ENCODE data around the gene CDCA5. TPM values are rescaled to one million over a fixed set of nuclear protein-coding genes. Genes with fewer than 3 reads are reported as not detected.

CDCA5 gene
- total RNA-seq, 2 donors from 2014 or later = 2.3 to 17.8 TPM

DNA sequence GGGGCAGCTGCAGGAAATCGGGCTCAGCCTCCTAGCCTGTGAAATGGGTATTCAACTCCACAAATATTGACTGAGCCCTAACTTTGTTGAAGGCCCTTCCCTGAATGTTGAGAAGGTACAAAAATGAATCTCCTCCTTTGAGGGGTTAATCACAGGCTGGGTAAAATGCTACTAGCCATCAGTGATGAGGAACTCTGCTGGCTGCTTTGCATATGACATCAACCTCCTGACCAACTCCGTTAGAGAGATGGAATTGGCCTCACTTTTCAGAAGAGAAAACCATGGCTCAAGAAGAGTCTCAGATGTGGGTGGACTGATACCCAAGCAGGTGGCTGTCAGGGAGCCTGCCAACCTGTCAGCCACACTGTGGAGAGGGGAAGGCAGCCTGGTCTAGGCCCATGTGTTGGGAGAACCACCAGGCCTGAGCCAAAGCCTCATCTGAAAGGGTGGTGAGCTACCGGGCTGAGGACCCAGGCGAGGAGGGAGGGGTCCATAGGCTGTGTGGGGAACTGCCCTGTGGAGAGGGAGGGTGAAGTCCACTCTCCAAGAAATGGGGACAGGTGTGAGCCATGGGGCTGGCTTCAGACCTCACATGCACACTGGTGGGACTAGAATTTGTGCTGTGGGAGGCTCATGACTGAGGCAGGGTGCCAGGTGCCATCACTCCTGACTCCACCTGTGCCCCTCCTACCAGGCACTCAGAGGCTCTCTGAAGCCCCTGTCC is 11.8 kb downstream of the CDCA5 start:
- WGBS = 54% methylated on average over 4 of the region's 4 CpGs
- H3K4me1 ChIP-seq (replicated peaks) = no peaks in the 10 kb centered on the region
- no peaks in the 10 kb centered on the region for H3K27me3 ChIP-seq (replicated peaks; ENCODE audit: insufficient read depth)
- H3K36me3 ChIP-seq = no peaks in the 10 kb centered on the region
- H3K9me3 ChIP-seq = no peaks in the 10 kb centered on the region
- DNase-seq (ENCODE audit: low spot score) = no peak
- H3K27ac ChIP-seq = no peak overlapping the region
- intact Hi-C loops (cut with DNase I) = no loop called here
- TF ChIP-seq, protein P1, sequence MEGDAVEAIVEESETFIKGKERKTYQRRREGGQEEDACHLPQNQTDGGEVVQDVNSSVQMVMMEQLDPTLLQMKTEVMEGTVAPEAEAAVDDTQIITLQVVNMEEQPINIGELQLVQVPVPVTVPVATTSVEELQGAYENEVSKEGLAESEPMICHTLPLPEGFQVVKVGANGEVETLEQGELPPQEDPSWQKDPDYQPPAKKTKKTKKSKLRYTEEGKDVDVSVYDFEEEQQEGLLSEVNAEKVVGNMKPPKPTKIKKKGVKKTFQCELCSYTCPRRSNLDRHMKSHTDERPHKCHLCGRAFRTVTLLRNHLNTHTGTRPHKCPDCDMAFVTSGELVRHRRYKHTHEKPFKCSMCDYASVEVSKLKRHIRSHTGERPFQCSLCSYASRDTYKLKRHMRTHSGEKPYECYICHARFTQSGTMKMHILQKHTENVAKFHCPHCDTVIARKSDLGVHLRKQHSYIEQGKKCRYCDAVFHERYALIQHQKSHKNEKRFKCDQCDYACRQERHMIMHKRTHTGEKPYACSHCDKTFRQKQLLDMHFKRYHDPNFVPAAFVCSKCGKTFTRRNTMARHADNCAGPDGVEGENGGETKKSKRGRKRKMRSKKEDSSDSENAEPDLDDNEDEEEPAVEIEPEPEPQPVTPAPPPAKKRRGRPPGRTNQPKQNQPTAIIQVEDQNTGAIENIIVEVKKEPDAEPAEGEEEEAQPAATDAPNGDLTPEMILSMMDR (IDR thresholded peaks at IDR 0.05) = no peak
- TF ChIP-seq POLR2A (IDR thresholded peaks at IDR 0.05) (no peak), POLR2AphosphoS5 (IDR thresholded peaks at IDR 0.05) (no peak)
- no peak overlapping the region for H3K4me3 ChIP-seq

DNA sequence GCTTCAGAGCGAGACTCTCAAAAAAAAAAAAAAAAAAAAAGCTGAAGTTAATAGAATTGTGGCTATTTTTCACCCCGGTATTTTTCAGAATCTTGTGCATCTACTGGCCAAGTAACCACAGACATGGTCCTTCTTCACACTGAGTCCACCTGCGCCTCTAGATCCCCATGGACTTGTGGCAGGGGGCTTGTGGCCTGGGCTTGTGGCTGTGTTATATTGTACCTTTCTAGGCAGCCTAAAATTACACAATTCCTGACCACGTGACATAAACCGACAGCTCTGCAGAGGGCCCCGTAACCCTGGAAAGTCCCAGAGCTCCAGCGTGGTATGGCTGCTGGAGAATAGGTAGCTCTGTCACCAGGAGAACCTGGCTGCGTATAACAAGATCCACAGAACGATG is 14.6 kb downstream of the CDCA5 start:
- Histone ChIP-seq H3K4me1 (replicated peaks) (no peaks in the 10 kb centered on the region), H3K36me3 (no peaks in the 10 kb centered on the region), H3K9me3 (no peaks in the 10 kb centered on the region), H3K27me3 (replicated peaks; ENCODE audit: insufficient read depth) (no peaks in the 10 kb centered on the region), H3K27ac (no peak overlapping the region), H3K4me3 (no peak overlapping the region)
- TF ChIP-seq, protein P1 (IDR thresholded peaks at IDR 0.05) = no peak
- no peak for TF ChIP-seq POLR2A (IDR thresholded peaks at IDR 0.05)
- DNase-seq (ENCODE audit: low spot score) = no peak
- intact Hi-C loops (cut with DNase I) = no loop called here
- WGBS = 56% methylated on average over 9 of the region's 9 CpGs

DNA sequence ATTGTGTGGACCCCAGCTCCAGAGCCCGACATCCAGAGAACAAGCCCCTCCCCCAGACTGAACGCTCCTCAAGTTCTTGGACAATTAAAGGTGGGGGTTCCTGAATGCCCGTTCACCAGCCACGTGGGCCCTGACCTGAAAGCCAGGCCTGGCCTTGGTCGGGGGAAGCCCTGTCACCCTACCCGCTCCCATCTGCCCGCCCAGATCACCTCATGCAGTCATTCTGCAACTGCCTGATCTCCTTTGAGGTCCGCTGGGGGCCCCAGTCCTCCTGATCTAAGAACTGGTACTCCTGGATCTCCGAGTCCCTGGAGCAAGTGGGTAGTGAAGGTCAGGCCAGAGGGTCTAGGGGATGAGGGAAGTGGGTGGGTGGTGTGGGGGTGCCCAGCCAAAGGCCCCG is 16.4 kb downstream of the CDCA5 start:
- WGBS = 83% methylated on average over 10 of the region's 10 CpGs
- DNase-seq (ENCODE audit: low spot score) = no peak
- H3K9me3 ChIP-seq = no peaks in the 10 kb centered on the region
- H3K27me3 ChIP-seq (replicated peaks; ENCODE audit: insufficient read depth) = no peaks in the 10 kb centered on the region
- H3K4me3 ChIP-seq = no peak overlapping the region
- TF ChIP-seq POLR2A (IDR thresholded peaks at IDR 0.05) (no peak), POLR2AphosphoS5 (IDR thresholded peaks at IDR 0.05) (no peak)
- TF ChIP-seq, protein P1 (IDR thresholded peaks at IDR 0.05) = no peak
- no peaks in the 10 kb centered on the region for H3K36me3 ChIP-seq
- intact Hi-C loops (cut with DNase I) = no loop called here
- H3K27ac ChIP-seq = no peak overlapping the region
- no peaks in the 10 kb centered on the region for H3K4me1 ChIP-seq (replicated peaks)

DNA sequence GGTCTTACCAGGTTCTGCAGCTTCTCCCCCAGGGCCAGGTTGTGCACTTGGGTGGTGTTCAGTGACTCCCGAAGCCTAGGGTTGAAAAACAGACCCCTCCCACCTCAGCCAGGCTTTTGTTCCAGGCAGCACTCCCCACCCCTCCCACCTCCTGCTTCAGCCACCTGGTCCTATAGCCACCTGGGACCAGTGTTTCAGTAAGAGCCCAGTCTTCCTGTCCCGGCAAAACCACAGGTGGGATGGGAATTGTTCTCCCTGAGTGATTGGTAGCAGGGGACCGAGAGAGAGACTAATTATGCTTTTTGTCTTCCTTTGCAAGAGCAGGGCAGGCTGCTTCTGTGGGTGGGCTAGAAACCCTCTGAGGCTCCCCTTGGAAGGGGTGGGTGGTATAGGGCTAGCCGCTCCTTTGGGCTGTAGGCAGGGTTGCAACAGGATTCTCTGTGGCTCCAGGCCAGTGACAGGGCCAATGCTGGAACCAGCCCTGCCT is 17.0 kb downstream of the CDCA5 start:
- DNase-seq (ENCODE audit: low spot score) = no peak
- TF ChIP-seq, protein P1 (IDR thresholded peaks at IDR 0.05) = no peak
- TF ChIP-seq POLR2A (IDR thresholded peaks at IDR 0.05) = no peak
- TF ChIP-seq POLR2AphosphoS5 (IDR thresholded peaks at IDR 0.05) = no peak
- H3K9me3 ChIP-seq = no peaks in the 10 kb centered on the region
- H3K4me1 ChIP-seq (replicated peaks) = no peaks in the 10 kb centered on the region
- H3K27me3 ChIP-seq (replicated peaks; ENCODE audit: insufficient read depth) = no peaks in the 10 kb centered on the region
- no peak overlapping the region for H3K27ac ChIP-seq
- no peak overlapping the region for H3K4me3 ChIP-seq
- 76% methylated on average over 4 of the region's 4 CpGs for WGBS
- intact Hi-C loops (cut with DNase I) = no loop called here
- no peaks in the 10 kb centered on the region for H3K36me3 ChIP-seq

DNA sequence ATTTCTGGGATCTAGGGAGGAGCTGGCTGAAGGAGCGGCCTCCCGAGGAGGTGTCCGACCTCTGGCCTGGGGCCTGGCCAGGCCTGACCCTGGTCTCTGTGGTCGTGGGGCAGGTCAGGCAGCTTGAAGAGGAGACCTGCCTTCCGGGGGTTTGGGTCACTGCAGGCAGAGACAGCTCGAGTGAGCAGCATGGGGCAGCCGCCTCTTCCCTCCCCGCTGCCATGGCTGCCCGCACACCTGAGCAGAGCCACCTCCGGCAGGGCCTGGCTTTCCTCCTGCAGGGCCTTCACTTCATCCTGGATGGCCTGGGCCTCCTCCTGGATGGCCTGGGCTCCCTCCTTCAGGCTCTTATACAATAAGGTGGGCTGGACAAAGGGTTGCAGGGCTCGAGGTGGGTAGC is 17.5 kb downstream of the CDCA5 start:
- Histone ChIP-seq H3K27me3 (replicated peaks; ENCODE audit: insufficient read depth) (no peaks in the 10 kb centered on the region), H3K4me1 (replicated peaks) (no peaks in the 10 kb centered on the region), H3K36me3 (no peaks in the 10 kb centered on the region), H3K4me3 (no peak overlapping the region), H3K27ac (no peak overlapping the region), H3K9me3 (no peaks in the 10 kb centered on the region)
- WGBS = 67% methylated on average over 11 of the region's 11 CpGs
- no peak for TF ChIP-seq POLR2A (IDR thresholded peaks at IDR 0.05)
- TF ChIP-seq, protein P1 (IDR thresholded peaks at IDR 0.05) = no peak
- no peak for TF ChIP-seq POLR2AphosphoS5 (IDR thresholded peaks at IDR 0.05)
- intact Hi-C loops (cut with DNase I) = no loop called here
- DNase-seq (ENCODE audit: low spot score) = no peak
